ENCODE results near the gene C2CD2L.
"Not testable (repeated sequence)": the region's sequence is repeated elsewhere in the genome, so short reads cannot be mapped to it uniquely, and the experiment has no call there.

Gene C2CD2L

DNA sequence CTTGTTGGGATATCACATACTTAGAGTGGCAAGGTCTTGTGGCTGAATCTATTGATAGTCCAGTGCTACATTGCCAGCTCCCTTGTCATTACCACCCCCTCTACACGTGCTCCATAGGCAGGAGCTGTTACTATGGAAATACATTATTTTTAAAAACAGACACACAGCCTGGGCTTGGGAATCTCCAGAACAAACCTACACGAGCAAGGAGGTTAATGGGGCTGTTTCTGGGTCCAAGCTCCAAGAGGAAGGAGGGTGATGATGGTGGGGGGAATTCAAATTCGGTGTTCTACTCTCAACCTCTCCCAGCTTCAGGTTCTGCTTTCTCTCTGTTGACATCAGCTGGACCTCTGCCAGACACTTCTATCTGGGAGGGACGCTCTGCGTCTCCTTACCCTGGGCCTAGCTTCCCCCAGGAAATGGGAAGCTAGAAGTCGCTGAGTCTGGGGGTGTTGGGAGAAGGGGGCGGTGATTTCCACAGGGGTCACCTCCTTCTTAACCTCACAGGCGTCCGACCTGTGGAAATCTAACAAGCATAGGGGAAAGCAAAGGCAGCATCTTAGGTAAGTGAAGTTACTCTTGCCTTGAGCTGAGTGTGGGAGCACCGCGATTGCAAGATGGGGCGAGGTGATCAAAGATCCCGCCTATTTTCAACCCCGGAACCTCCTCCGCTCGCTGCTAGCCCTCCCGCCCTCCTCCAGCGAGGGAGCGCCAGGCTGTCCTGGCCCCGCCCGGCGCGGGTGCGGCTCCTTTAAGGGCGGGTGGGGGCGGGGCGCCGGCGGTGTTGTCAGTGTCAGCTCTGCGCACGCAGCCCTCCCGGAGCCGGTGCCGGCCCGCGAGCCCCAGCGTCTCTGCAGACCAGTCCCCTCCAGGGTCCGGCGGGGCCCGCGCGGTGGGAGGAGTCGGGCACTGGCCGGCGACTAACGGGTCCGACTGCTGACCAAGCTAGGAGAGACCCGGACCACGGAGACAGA lies at the start of gene C2CD2L:
Gene C2CD2L, plus strand, starts transcription at position 781 of the 974 bp plus-strand sequence. CDS start 398 bp downstream, outside the sequence.
- peak; percentile 70 for DNase-seq (ENCODE audit: low read depth)

- not testable (repeated sequence) for DNase-seq (ENCODE audit: low read depth)
These were observed 48.0 kb upstream of the C2CD2L start for GRCh38 chr11:119059128-119059527.

DNA sequence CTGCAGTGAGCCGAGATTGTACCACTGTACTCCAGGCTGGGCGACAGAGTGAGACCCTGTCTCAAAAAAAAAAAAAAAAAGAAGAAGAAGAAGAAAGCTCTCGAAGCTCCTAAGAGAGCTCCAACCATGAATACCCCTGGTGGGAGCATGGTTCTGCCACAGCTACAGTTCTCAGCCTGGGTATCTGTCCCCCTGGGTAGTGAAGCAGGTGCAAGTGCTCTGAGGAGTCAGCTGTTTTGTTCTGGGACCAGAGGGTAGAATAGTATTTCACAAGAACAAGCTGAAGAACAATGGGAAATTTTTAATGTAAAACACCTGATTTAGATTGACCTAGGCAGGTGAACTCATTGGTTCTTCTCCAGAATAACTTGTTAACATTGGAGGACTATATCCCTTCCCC lies 45.9 kb upstream of the C2CD2L start:
- DNase-seq (ENCODE audit: low read depth) = no peak

- no peak for DNase-seq (ENCODE audit: low read depth)
These were observed 44.4 kb upstream of the C2CD2L start for GRCh38 chr11:119062779-119063178.

- DNase-seq (ENCODE audit: low read depth) = no peak
These were observed 41.8 kb upstream of the C2CD2L start for GRCh38 chr11:119065369-119065768.

- DNase-seq (ENCODE audit: low read depth) = peak; percentile 92
These were observed 39.5 kb upstream of the C2CD2L start, which contains the start of gene VPS11 for GRCh38 chr11:119067371-119068222. TSS of gene VPS11 (plus strand) at chr11:119067818. CDS start at chr11:119067824, 6 bp downstream.

- no peak for DNase-seq (ENCODE audit: low read depth)
These were observed 29.3 kb upstream of the C2CD2L start for GRCh38 chr11:119077839-119078238.

DNA sequence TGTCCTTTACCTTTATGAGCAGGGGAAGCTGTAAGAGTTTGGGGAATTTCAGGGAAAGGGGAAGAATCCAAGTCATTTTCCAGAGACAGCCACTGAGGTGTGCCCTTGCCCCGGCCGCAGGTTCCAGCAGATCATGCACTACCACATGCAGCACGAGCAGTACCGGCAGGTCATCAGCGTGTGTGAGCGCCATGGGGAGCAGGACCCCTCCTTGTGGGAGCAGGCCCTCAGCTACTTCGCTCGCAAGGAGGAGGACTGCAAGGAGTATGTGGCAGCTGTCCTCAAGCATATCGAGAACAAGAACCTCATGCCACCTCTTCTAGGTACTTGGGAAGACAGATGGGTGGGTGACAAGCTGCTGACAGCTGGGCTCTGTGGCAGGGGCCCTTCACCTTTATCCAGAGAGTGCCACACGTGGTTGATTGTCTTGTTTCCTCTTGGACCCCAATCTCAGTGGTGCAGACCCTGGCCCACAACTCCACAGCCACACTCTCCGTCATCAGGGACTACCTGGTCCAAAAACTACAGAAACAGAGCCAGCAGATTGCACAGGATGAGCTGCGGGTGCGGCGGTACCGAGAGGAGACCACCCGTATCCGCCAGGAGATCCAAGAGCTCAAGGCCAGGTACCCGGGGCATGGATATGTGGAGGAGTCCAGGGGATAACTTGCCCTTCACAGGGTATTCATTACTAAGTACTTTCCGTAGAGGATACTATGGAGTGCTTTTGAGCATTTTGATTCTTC lies 28.3 kb upstream of the C2CD2L start:
- DNase-seq (ENCODE audit: low read depth) = no peak

DNA sequence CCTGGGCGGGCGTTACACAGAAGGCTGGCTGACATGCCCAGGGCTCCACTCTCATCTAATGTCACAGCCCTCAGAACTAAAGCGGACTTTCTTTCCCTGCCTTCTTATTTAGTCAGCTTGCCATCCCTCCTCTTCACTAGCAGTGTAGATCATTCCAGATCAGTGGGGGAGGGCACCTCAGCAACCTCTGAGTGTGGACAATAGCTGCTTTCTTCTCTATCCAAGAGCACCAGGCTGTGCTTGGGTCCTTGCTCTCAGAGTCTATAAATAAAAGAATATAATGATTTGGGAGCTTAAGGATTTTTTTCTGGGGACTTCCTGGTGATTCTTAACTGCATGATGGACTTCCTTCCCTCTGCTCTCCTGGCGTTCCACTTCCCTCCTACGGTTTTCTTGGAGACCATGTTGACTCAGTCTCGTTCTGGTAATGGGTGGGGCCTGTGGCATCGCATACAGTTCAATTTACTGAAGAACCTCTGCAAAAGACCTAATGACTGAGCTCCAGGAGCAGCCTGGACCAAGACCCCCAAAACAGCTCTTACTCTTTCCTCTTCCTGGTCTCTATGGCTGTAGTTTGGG lies 25.4 kb upstream of the C2CD2L start:
- DNase-seq (ENCODE audit: low read depth) = no peak

DNA sequence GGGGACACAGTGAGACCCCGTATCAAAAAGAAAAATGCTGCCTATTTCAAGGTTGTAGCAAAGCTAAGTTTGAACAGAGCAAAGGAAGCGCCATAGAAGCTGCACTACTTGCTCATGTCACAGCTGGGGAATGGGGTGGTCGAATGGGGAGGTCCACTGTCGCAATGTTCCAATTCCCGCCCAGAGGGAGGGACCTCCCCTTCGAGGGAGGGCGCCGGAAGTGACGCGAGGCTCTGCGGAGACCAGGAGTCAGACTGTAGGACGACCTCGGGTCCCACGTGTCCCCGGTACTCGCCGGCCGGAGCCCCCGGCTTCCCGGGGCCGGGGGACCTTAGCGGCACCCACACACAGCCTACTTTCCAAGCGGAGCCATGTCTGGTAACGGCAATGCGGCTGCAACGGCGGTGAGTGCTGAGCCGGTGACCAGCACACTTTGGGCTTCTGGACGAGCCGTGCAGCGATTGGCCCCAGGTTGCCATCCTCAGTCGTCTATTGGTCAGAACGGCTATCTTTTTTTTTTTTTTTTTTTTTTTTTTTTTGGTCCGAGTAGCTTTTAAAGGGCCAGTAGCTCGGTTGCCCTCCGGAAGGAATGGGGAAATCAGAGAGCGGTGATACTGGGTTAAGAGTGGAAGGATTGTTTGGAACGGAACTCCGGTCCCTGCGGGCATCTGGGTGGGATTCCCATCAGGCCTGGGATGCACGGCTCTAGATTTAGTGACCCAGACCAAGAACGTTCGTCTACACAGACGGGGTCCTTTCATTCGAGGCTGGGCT lies 22.3 kb upstream of the C2CD2L start, which contains the start of gene HMBS:
Gene HMBS, plus strand, starts transcription at position 219 of the 774 bp plus-strand sequence. Its CDS starts 153 bp downstream, at position 372.
- peak; percentile 79 for DNase-seq (ENCODE audit: low read depth)

DNA sequence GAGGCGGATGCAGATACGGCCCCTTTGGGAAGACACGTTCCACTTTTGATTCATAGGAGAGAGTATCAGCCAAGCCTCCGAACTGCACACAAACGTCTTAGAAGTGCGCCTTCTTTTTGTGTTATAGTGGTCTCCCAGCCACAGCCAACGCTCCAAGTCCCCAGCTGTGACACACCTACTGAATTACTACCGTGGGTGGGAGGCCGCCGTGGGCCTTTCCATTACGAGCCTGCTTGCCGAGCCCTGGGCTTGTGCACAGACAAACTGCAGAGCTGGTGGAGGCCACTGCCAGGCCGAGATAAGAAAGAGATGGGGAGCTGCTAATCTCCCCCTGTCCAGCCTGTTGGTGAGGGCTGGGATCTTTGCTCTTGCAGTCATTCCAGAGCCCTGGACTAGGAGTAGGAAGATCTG lies 21.7 kb upstream of the C2CD2L start:
- no peak for DNase-seq (ENCODE audit: low read depth)

- no peak for DNase-seq (ENCODE audit: low read depth)
These were observed 20.0 kb upstream of the C2CD2L start for GRCh38 chr11:119087123-119087522.

- DNase-seq (ENCODE audit: low read depth) = no peak
These were observed 19.4 kb upstream of the C2CD2L start for GRCh38 chr11:119087747-119088241.

DNA sequence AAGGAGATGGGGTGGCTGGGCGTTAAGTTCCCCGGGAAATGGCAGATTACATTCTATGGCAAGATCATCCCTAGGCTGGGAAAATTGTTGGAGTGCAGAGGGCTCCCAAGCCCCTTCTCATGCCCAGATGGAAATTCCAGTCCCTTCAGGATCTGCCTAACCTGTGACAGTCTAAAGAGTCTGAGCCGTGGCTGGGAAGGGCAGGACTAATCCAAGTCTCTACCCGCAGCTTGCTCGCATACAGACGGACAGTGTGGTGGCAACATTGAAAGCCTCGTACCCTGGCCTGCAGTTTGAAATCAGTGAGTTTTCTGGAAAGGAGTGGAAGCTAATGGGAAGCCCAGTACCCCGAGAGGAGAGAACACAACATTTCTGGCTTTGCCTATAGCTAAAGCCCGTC lies 18.7 kb upstream of the C2CD2L start:
- DNase-seq (ENCODE audit: low read depth) = no peak

GRCh38 chr11:119089319-119089718 lies 17.8 kb upstream of the C2CD2L start:
- DNase-seq (ENCODE audit: low read depth) = no peak

DNA sequence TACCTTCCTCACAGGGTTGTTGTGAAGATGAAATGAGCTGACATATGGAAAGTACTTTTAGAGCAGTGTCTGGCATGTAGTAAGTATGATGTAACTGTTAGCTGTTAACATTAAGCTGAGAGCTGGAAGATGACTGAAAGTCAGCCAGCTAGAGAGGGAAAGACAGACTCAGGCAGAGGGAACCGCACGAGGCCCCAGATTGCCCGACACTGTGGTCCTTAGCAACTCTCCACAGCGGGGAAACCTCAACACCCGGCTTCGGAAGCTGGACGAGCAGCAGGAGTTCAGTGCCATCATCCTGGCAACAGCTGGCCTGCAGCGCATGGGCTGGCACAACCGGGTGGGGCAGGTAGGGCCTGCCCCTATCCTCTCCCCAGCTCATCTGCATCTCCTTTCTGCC lies 16.0 kb upstream of the C2CD2L start:
- DNase-seq (ENCODE audit: low read depth) = no peak

DNA sequence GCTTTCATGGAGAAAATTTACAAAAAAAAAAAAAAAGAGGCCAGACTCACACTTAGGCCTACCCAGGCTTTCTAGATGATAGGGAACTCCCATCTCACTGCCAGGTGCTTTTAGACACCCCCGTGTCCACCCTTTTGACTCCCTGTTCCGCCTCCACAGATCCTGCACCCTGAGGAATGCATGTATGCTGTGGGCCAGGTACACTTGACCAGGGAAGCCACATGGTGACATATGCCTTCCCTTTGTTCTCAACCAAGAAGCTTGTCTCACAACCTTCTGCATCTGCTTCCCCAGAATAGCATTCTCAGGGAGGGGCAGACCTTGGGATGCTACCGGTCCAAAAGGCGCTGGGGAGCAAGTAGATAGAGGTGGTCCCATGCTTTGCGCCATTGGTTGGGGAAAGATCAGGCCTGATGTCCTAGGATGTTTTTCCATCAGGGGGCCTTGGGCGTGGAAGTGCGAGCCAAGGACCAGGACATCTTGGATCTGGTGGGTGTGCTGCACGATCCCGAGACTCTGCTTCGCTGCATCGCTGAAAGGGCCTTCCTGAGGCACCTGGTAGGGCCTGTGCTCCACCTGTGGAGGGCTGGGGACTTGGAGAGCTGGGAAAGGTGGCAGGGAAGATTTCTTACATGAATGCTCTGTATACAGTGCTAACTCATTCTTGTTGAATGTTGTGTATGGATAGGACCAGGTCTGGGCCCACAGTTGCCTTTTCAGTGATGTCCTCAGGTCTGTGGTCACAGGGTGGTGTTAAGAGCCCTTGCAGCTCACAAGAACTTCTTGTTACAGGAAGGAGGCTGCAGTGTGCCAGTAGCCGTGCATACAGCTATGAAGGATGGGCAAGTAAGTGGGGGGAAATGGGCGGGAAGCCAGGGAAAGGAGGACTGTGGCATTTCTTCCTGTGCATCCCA lies 14.9 kb upstream of the C2CD2L start:
- no peak for DNase-seq (ENCODE audit: low read depth)

DNA sequence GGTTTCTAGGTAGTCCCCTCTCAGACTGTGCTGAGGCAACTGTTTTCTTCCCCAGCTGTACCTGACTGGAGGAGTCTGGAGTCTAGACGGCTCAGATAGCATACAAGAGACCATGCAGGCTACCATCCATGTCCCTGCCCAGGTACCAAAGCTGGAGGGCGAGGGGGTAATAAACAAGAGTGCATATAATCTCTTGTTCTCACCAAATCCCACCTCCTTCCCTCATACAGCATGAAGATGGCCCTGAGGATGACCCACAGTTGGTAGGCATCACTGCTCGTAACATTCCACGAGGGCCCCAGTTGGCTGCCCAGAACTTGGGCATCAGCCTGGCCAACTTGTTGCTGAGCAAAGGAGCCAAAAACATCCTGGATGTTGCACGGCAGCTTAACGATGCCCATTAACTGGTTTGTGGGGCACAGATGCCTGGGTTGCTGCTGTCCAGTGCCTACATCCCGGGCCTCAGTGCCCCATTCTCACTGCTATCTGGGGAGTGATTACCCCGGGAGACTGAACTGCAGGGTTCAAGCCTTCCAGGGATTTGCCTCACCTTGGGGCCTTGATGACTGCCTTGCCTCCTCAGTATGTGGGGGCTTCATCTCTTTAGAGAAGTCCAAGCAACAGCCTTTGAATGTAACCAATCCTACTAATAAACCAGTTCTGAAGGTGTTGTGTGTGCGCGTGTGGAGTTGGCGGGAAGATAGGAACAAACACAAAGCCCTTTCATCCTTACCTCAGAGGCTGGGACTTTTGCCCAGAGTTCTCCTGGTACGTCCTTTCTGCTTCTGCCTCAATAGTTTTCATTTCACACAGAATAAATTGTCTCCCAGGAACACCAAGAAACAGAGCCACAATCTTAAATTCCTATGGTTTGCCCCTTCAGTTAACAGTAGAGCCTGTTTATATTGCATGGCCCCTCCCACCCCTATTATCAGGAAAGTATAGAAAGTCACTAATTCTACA lies 14.0 kb upstream of the C2CD2L start:
- DNase-seq (ENCODE audit: low read depth) = no peak
